OCI-LY7 (cell line): ENCODE data around the gene PTPRT. TPM values are rescaled to one million over a fixed set of nuclear protein-coding genes. Genes with fewer than 3 reads are reported as not detected.
"Not testable (repeated sequence)": the region's sequence is repeated elsewhere in the genome, so short reads cannot be mapped to it uniquely, and the experiment has no call there.

ENCODE experiments used
- BruUV-seq: library from RNA; stranded (reverse); fragments of 400-500 nt; replicated peaks from 2 replicates; lab custom pipeline; 2021; lab: Mats Ljungman, UMichigan
- CTCF ChIA-PET: fragments of 300-600 bp; sonication (Branson Sonifier 250); formaldehyde crosslinking; loops from one replicate; lab custom pipeline; 2022; ENCODE audit warnings: antibody characterized with exemption; ENCODE audit not compliant: unreplicated experiment; lab: Charles Lee
- POLR2A ChIA-PET: fragments of 300-600 bp; sonication (Branson Sonifier 250); formaldehyde crosslinking; loops from one replicate; lab custom pipeline; 2022; ENCODE audit warnings: antibody characterized with exemption; lab: Charles Lee
- DNase-seq: peaks from one replicate; pipeline ENCODE4 v3.0.0-alpha.2; 2015; ENCODE audit warnings: low spot score
- H2AFZ ChIP-seq: fragments of 200-600 bp; sonication (generic), shearing (Covaris generic); 2 replicates; pipeline ENCODE4 v1.6.1; 2014; ENCODE audit warnings: mild to moderate bottlenecking, antibody characterized with exemption, low read length, moderate library complexity
- H3K27ac ChIP-seq: fragments of 200-600 bp; sonication (generic); 2 replicates; pipeline ENCODE4 v1.5.1; 2014; ENCODE audit warnings: mixed run types, low read depth, mild to moderate bottlenecking, moderate library complexity, low read length, inconsistent platforms; ENCODE audit not compliant: poor library complexity, severe bottlenecking
- H3K36me3 ChIP-seq: fragments of 200-600 bp; sonication (generic); 2 replicates; pipeline ENCODE4 v1.6.1; 2014; ENCODE audit warnings: mild to moderate bottlenecking, antibody characterized with exemption, low read length, moderate library complexity, mixed read lengths; ENCODE audit not compliant: insufficient read depth
- H3K4me1 ChIP-seq: fragments of 200-600 bp; sonication (generic); 2 replicates; pipeline ENCODE4 v1.5.1; 2014; ENCODE audit warnings: mild to moderate bottlenecking, low read length; ENCODE audit not compliant: insufficient read depth, poor library complexity, severe bottlenecking
- H3K4me2 ChIP-seq: fragments of 200-600 bp; sonication (generic); 2 replicates; pipeline ENCODE4 v1.6.1; 2014; ENCODE audit warnings: mild to moderate bottlenecking, low read length
- H3K4me3 ChIP-seq: fragments of 200-600 bp; sonication (generic); 2 replicates; pipeline ENCODE4 v1.5.1; 2014; ENCODE audit warnings: mild to moderate bottlenecking, low read depth, low read length; ENCODE audit not compliant: poor library complexity, severe bottlenecking
- H3K79me2 ChIP-seq: fragments of 200-600 bp; sonication (generic); 2 replicates; pipeline ENCODE4 v1.6.1; 2016; ENCODE audit warnings: low read depth, mild to moderate bottlenecking, low read length, moderate library complexity, mixed read lengths; ENCODE audit not compliant: insufficient read depth
- H3K9me2 ChIP-seq: fragments of 200-600 bp; sonication (generic); 2 replicates; pipeline ENCODE4 v1.6.1; 2016; ENCODE audit warnings: mild to moderate bottlenecking, low read length, mixed read lengths; ENCODE audit not compliant: insufficient read depth
- H3K9me3 ChIP-seq: fragments of 200-600 bp; sonication (generic); 2 replicates; pipeline ENCODE4 v1.6.1; 2014; ENCODE audit warnings: mild to moderate bottlenecking, mixed run types, low read length, mixed read lengths
- H4K20me1 ChIP-seq: fragments of 200-600 bp; sonication (generic); 2 replicates; pipeline ENCODE4 v1.6.1; 2014; ENCODE audit warnings: mild to moderate bottlenecking, antibody characterized with exemption, low read length, moderate library complexity, mixed read lengths; ENCODE audit not compliant: insufficient read depth
- CTCF ChIP-seq: fragments of 200-600 bp; sonication (generic); conservative IDR thresholded peaks from 2 replicates; pipeline ENCODE4 v1.5.1; 2014; ENCODE audit warnings: mild to moderate bottlenecking, antibody characterized with exemption, low read length, moderate library complexity, mixed read lengths
- EZH2phosphoT487 ChIP-seq: fragments of 200-600 bp; sonication (generic); IDR thresholded peaks from 2 replicates; pipeline ENCODE4 v1.6.1; 2018; ENCODE audit warnings: low read depth, borderline replicate concordance, mild to moderate bottlenecking, mixed run types, antibody characterized with exemption, low read length, moderate library complexity, mixed read lengths
- intact Hi-C: fragments of 100-400 bp; cut with micrococcal nuclease; formaldehyde crosslinking; loops from one replicate; pipeline ENCODE4 v1.10.0; 2022; ENCODE audit not compliant: unreplicated experiment
- total RNA-seq, 2 experiments: library from RNA; depleted of rRNA in 1 of 2; stranded (reverse); fragments of >200 nt in 1 of 2; shearing (Covaris generic) in 1 of 2; gene quantifications; 2 replicates each; pipeline ENCODE4 v1.2.3, GENCODE V29; 2014 to 2022

The PTPRT gene
- total RNA-seq, 2 experiments from 2014 or later, result not detected

GRCh38 chr20:42218621-42219374 lies 970.9 kb downstream of the PTPRT start:
- Histone ChIP-seq H3K4me3 (no peak overlapping the region), H3K27ac (no peak overlapping the region), H3K36me3 (no peaks in the 10 kb centered on the region), H3K9me3 (no peaks in the 10 kb centered on the region), H3K9me2 (no peaks in the 10 kb centered on the region), H3K4me2 (no peak overlapping the region), H3K79me2 (no peaks in the 10 kb centered on the region), H4K20me1 (no peaks in the 10 kb centered on the region), H2AFZ (no peak overlapping the region), H3K4me1 (no peaks in the 10 kb centered on the region)
- TF ChIP-seq CTCF, result no peak
- no peak for TF ChIP-seq EZH2phosphoT487
- ChIA-PET POLR2A (no interaction called here), CTCF (no interaction called here)
- intact Hi-C loops, result no loop called here
- BruUV-seq, result no TSS peak
- no peak for DNase-seq

DNA sequence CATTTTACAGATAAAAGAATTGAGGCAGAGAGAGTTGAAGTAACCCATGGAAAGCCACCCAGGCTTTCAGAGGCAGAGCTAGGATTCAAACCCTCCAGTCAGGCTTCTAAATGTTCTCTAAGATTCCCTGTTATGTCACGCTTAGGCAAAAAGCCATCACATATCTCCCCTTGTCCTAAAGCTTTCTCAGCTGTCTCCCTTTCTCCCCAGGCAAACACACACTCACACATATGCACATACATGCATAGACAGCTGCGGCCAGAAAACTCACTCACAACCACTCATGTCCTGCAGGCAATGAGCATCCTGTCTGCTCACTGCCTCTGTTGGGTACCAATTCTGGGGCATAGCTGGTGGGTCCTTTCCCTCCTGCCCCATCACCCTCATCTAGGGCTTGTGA lies 975.6 kb downstream of the PTPRT start:
- no peak for DNase-seq
- Histone ChIP-seq H2AFZ (no peak overlapping the region), H3K79me2 (no peaks in the 10 kb centered on the region), H3K27ac (no peak overlapping the region), H4K20me1 (no peaks in the 10 kb centered on the region), H3K36me3 (no peaks in the 10 kb centered on the region), H3K9me2 (no peaks in the 10 kb centered on the region), H3K4me2 (no peak overlapping the region), H3K4me1 (no peaks in the 10 kb centered on the region), H3K9me3 (no peaks in the 10 kb centered on the region), H3K4me3 (no peak overlapping the region)
- intact Hi-C loops, result no loop called here
- POLR2A ChIA-PET, result no interaction called here
- CTCF ChIA-PET, result no interaction called here
- BruUV-seq, result no TSS peak
- no peak for TF ChIP-seq CTCF
- no peak for TF ChIP-seq EZH2phosphoT487

DNA sequence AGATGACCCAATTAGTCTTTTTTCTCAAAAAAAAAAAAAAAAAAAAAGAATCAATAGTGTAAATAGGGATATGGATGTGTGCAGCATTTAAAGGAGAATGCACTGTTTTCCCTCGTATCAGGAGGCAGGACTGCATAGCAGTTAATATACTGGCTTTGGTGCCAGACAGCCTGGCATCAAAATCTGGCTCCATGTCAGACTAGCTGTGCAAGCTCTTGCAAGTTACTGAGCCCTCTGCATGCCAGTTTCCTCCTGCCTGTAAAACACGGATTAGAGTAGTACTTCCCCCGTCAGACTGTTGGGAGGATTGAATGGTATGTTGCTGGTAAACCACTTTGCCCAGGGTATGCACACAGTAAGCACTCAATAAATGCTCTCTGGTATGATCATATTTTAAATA lies 977.3 kb downstream of the PTPRT start:
- Histone ChIP-seq H3K27ac (no peak overlapping the region), H3K36me3 (no peaks in the 10 kb centered on the region), H3K9me2 (no peaks in the 10 kb centered on the region), H4K20me1 (no peaks in the 10 kb centered on the region), H3K4me1 (no peaks in the 10 kb centered on the region), H2AFZ (no peak overlapping the region), H3K79me2 (no peaks in the 10 kb centered on the region), H3K4me3 (no peak overlapping the region), H3K4me2 (no peak overlapping the region), H3K9me3 (no peaks in the 10 kb centered on the region)
- TF ChIP-seq CTCF, result no peak
- TF ChIP-seq EZH2phosphoT487, result no peak
- no peak for DNase-seq
- ChIA-PET CTCF (no interaction called here), POLR2A (no interaction called here)
- no TSS peak for BruUV-seq
- intact Hi-C loops, result no loop called here

- H3K4me1 ChIP-seq, H4K20me1 ChIP-seq, CTCF ChIA-PET, H3K9me3 ChIP-seq, H3K9me2 ChIP-seq, H3K36me3 ChIP-seq, DNase-seq, BruUV-seq, H2AFZ ChIP-seq, POLR2A ChIA-PET, intact Hi-C loops, H3K27ac ChIP-seq, H3K79me2 ChIP-seq, H3K4me3 ChIP-seq, H3K4me2 ChIP-seq: not testable (repeated sequence)
Measured at GRCh38 chr20:42206557-42206956, 983.1 kb downstream of the PTPRT start.
